Ectodermal cell (in vitro differentiated cells): ENCODE data around the gene RTL1.

Experiments used
- H3K27ac ChIP-seq: 2 replicates; pipeline ENCODE4 v1.7.0; 2013; ENCODE audit warnings: mild to moderate bottlenecking, low read depth, low read length; ENCODE audit not compliant: insufficient read depth, poor library complexity, severe bottlenecking
- H3K27me3 ChIP-seq: 2 replicates; pipeline ENCODE4 v1.7.0; 2013; ENCODE audit warnings: mild to moderate bottlenecking, low read length; ENCODE audit not compliant: insufficient read depth, control insufficient read depth, poor library complexity, severe bottlenecking
- H3K36me3 ChIP-seq: one replicate; pipeline ENCODE4 v1.7.0; 2013; ENCODE audit warnings: low read length; ENCODE audit not compliant: control insufficient read depth, insufficient read depth
- H3K4me1 ChIP-seq: one replicate; pipeline ENCODE4 v1.7.0; 2013; ENCODE audit warnings: low read length; ENCODE audit not compliant: control insufficient read depth, insufficient read depth
- H3K4me3 ChIP-seq: 2 replicates; pipeline ENCODE4 v1.7.0; 2013; ENCODE audit warnings: low read depth, low read length, control low read depth; ENCODE audit not compliant: insufficient read depth
- H3K9me3 ChIP-seq: 2 replicates; pipeline ENCODE4 v1.7.0; 2013; ENCODE audit warnings: mild to moderate bottlenecking, low read length, moderate library complexity; ENCODE audit not compliant: control insufficient read depth
- WGBS, 2 experiments: methylation state at CpG; one replicate each; pipeline ENCODE4 v1.1.7; 2013; ENCODE audit warnings: missing lambda C conversion rate in 2 of 2; 5-methylcytosine and 5-hydroxymethylcytosine counted together

RTL1 gene

DNA sequence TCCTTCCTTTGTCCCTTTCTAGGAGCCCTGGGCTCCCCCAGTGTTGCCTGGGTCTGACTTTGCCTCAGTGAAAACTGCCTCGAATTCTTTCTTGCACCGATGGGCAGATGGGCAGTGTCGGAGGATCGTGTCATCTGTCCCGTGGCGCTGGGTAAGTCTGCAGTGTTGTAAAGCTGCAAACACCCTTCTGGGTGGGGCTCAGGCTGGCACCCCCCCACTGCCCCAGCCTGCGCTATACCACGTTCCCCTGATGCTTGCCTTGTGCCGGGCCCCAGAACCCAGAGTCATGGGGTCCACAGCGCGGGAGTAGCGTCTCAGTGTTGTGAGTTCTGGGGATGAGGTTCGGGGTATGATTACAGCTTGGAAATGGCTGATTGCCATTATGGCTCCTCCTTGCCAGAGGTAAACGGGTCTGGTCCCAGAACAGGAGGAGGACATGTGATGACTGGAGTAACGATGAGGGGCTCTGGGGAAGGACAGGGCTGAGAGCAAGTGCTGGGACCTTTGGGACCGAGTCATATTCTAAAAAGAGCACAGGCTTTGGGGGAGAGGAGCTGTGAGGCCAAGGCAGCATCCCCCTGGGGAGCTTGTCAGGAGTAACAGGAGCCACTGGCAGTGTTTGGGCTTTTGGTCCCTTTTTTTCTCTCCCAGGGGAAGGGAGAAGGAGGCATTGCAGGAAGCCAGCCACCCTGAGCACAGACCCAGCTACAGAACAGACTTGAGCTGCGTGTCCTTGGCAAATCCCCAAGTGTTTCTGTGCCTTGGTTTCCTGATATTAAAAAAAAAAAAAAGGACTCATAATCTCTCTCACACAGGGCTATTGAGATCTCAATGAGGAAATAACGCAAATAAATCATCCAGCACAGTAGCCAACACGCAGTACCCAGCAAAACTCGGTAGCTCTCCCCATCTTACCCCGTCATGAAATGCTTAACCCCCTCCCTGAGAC lies 4.3 kb downstream of the RTL1 start:
- H3K36me3 ChIP-seq = no peaks in the 10 kb centered on the region
- peaks cover 4% of the 10 kb centered on the region for H3K27me3 ChIP-seq
- no peaks in the 10 kb centered on the region for H3K9me3 ChIP-seq
- peaks cover 51% of the 10 kb centered on the region for H3K4me1 ChIP-seq
- H3K27ac ChIP-seq = no peak overlapping the region
- WGBS, 2 experiments = 75 to 77% methylated on average over 21 of the region's 21 CpGs
- no peak overlapping the region for H3K4me3 ChIP-seq

DNA sequence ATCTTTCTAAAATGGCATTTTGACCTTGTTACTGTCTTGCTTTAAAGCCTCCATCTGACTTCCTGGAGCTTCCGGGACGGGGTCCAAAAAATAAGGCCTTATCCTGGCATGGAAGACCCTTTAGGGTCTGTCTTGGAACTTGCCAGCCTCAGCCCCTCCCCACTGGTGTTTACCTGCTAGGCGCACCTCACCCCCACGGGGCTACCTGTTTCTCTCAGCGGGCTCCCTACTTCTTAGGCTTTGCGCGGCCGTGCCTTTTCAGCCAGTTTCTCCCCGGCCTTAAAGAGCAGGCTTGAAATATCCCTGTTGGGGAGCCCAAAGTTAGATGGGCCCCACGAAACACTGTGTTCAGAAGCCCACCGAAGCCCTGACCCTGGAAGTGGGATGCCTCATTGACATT lies 5.1 kb downstream of the RTL1 start:
- 69 to 74% methylated on average over 11 of the region's 11 CpGs for WGBS, 2 experiments
- peaks cover 45% of the 10 kb centered on the region for H3K4me1 ChIP-seq

DNA sequence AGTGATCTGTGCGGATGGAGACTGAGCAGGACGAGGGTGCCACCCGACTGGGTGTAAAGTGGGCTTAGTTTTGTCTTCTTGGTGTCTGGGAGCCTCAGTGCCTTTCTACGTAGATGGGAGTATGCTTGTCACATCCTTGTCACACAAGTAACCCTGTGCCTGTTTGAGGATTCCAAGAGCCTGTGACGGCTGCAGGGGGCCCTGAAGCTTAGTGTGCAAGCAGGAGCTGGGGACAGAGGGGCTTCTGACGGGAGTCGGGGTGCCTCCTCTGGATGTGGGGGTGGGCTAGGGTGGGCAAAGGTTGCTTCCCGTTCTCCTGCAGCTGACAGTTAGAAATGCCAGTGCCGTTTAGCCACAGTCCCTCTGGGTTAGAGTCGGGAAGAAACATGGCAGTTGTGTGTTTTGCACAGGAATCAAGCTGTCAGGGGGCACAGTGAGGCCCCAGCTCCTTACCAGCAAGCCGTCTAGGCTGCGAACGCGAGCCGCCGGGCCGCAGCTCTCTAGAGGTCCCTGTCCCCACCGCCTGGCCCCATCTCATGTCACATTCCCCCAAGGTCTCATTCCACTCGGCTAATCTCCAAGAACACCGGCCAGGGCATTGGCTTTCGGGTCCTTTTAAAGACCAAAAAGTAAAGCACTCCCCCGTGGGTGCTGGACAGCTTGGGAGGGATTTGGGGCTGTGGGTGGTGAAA lies 7.0 kb downstream of the RTL1 start:
- H3K4me1 ChIP-seq = peaks cover 32% of the 10 kb centered on the region
- 75 to 79% methylated on average over 22 of the region's 22 CpGs for WGBS, 2 experiments

More for the DNA sequence above, 5.1 kb downstream of the RTL1 start:
- Histone ChIP-seq H3K27me3 (no peaks in the 10 kb centered on the region), H3K36me3 (no peaks in the 10 kb centered on the region), H3K9me3 (no peaks in the 10 kb centered on the region), H3K27ac (no peak overlapping the region), H3K4me3 (no peak overlapping the region)

DNA sequence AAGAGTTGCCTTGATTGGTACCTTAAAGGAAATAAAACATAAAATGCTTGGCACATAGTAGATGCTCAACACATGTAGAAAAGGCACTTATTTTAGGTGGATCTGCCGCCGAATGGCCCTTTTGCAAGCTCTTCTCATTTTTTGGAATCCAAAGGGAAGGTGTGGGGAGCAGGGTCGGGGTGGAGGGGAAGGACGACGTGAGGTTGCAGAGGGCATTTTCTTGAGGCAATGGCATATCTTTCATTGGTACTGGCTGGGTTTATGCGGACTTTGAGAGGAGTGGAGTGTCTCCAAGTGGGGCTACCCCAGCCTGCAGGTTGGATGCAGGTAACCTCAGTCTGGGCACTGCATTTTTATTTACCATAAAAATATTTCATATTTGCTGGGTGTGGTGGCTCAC lies 8.1 kb downstream of the RTL1 start:
- H3K27me3 ChIP-seq = no peaks in the 10 kb centered on the region
- no peak overlapping the region for H3K4me3 ChIP-seq
- no peaks in the 10 kb centered on the region for H3K9me3 ChIP-seq
- no peak overlapping the region for H3K27ac ChIP-seq
- H3K4me1 ChIP-seq = peaks cover 24% of the 10 kb centered on the region
- 92 to 93% methylated on average over 6 of the region's 6 CpGs for WGBS, 2 experiments
- no peaks in the 10 kb centered on the region for H3K36me3 ChIP-seq

More for the DNA sequence above, 7.0 kb downstream of the RTL1 start:
- Histone ChIP-seq H3K27ac (no peak overlapping the region), H3K9me3 (no peaks in the 10 kb centered on the region), H3K4me3 (no peak overlapping the region), H3K36me3 (no peaks in the 10 kb centered on the region), H3K27me3 (no peaks in the 10 kb centered on the region)

DNA sequence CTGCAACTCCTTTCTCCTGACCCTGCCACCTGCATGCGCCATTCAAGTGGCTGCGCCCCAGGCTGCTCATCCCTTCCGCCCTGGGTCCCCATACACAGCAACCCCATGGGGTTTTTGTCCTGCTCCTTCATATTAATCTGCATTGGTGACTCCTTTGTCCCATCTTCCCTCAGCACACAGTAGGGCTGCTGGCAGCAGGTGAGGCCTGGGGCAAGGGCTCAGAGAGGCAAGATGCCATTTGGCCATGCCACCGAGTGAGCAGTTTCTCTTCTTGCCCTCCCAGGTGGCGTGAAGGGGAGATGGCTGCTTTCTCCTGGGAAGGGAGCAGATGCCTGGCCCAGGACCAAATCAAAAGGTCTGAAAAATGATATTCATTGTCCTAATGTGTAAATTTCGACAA lies 9.1 kb downstream of the RTL1 start:
- WGBS, 2 experiments = 92 to 96% methylated on average over 6 of the region's 6 CpGs
- no peaks in the 10 kb centered on the region for H3K27me3 ChIP-seq
- no peak overlapping the region for H3K4me3 ChIP-seq
- no peaks in the 10 kb centered on the region for H3K36me3 ChIP-seq
- H3K9me3 ChIP-seq = no peaks in the 10 kb centered on the region
- no peak overlapping the region for H3K27ac ChIP-seq
- H3K4me1 ChIP-seq = peaks cover 14% of the 10 kb centered on the region

DNA sequence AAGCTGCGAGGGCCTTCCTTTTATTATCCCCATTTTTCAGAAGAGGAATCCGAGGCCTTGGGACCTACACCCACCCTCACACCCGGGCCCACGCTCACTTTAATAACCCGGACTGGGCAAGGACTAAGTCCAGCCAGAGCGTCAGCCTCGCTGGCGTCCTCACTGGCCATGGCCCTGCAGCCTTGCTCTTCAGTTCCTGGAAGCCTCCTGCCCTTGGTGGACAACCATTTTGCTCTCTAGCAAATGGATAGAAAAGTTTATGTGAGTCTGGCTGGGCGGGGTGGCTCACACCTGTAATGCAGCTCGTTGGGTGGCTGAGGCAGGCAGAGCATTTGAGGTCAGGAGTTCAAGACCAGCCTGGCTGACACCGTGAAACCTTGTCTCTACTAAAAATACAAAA lies 9.8 kb downstream of the RTL1 start:
- Histone ChIP-seq H3K9me3 (no peaks in the 10 kb centered on the region), H3K27me3 (no peaks in the 10 kb centered on the region), H3K4me1 (peaks cover 9% of the 10 kb centered on the region), H3K27ac (no peak overlapping the region), H3K36me3 (no peaks in the 10 kb centered on the region), H3K4me3 (no peak overlapping the region)
- WGBS, 2 experiments = 92 to 95% methylated on average over 11 of the region's 11 CpGs

DNA sequence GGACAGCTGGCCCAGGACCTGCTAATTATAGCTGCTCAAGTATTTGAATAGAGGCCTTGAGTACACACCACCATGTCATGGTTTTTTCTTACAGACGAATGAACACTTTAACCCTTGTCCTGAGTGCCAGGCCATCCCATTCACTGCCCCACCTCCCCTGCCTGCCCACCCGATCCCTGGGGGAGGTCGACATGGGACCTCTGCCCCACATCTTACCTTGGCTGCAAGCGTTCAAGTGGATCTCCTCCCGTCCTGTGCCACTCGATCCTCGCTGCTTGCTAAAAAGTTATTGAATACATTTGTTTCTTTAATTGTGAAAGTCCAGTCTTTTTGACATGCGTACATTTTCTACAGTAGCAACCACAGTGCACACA lies 10.3 kb downstream of the RTL1 start:
- no peak overlapping the region for H3K27ac ChIP-seq
- H3K9me3 ChIP-seq = no peaks in the 10 kb centered on the region
- WGBS, 2 experiments = 94% methylated on average over 8 of the region's 8 CpGs
- no peaks in the 10 kb centered on the region for H3K27me3 ChIP-seq
- no peaks in the 10 kb centered on the region for H3K36me3 ChIP-seq
- H3K4me1 ChIP-seq = peaks cover 9% of the 10 kb centered on the region
- H3K4me3 ChIP-seq = no peak overlapping the region

DNA sequence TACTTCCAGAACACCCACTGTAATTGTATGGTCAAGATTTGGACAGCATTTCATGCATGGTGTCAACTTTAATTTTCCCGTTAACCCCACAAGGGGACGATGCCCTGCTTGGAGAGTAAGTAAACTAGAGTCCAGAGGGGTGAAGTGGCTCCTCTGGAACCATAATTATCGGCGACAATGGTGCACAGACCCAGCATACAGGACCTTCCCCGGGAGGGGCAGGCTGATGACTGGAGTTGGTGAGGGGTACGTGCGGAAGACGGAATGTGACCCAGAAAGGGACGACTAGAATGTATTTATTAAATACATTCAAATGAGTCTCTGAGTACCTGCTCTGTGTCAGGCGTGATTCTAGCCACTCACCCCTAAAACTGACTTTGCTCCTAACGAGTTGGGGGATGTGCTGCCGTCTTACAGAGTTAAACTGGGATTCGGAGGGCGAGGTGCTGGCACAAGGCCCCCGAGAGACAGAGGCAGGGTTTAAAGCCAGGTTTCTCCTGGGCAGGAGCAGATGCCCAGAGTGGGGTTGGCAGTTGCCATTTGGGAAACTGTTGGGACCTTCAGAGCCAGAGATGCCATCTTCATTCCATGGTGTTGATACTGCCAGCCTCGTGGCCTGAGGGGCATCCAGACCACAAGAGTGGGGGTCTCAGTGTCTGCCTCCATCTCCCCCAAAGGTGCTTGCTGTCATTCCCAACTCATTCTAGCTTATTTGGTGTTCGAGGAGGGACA lies 10.9 kb downstream of the RTL1 start:
- H3K27ac ChIP-seq = no peak overlapping the region

DNA sequence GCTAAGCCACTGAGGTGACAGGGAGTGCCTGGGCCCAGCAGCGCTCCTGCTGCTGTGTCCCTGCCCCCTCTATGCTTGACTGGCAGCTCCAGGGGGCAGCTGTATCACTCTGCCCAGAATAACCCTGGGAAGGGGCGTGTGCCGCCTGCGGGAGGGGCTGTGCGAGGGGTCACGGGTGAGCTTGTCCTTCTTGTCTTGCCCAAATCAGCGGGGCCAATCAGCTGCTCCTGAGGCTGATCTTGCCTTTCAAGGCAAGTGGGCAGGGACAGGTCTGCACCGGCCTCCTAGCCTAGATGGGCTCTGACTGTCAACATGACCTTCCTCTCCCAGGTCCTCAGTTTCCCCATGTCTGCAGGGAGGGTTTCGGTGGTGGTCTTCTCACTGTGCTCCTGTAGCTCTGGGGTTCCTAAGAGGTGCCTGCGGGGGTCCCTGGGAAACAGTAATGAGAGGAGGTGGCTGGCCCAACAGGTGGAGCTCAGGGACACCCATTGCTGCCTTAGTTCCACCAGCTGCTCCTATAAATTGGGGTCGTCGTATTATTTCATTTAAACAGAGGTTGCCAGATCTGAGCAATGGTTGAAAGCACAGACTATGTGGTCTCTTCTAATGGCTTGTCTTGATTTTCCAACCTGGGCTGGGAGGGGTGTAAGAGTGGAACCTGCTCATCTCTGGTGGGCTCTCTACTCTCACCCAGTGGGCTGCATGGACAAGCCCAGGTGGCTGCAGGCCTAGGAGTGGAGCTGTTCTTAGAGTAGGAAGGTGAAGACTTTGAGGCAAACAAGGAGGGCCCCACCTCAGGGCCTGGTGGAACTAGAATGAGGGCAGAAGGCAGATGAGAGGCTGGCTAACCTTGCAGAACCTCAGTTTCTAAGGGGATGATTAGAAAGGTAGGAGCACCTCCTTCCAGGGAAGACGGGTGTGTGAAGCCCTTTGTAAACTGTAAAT lies 11.7 kb downstream of the RTL1 start:
- 92 to 93% methylated on average over 13 of the region's 13 CpGs for WGBS, 2 experiments
- H3K27me3 ChIP-seq = no peaks in the 10 kb centered on the region
- H3K4me1 ChIP-seq = peaks cover 11% of the 10 kb centered on the region
- no peak overlapping the region for H3K4me3 ChIP-seq
- H3K36me3 ChIP-seq = no peaks in the 10 kb centered on the region
- H3K9me3 ChIP-seq = no peaks in the 10 kb centered on the region
- H3K27ac ChIP-seq = no peak overlapping the region

More for the DNA sequence above, 10.9 kb downstream of the RTL1 start:
- Histone ChIP-seq H3K4me3 (no peak overlapping the region), H3K4me1 (peaks cover 15% of the 10 kb centered on the region), H3K27me3 (no peaks in the 10 kb centered on the region), H3K36me3 (no peaks in the 10 kb centered on the region), H3K9me3 (no peaks in the 10 kb centered on the region)
- 94 to 96% methylated on average over 17 of the region's 17 CpGs for WGBS, 2 experiments
